Measurements from ENCODE around the gene PRRC2C.

GRCh38 chr1:171486048-171486519 is 754 bp downstream of the PRRC2C start:
- TF ChIP-seq, protein P1, sequence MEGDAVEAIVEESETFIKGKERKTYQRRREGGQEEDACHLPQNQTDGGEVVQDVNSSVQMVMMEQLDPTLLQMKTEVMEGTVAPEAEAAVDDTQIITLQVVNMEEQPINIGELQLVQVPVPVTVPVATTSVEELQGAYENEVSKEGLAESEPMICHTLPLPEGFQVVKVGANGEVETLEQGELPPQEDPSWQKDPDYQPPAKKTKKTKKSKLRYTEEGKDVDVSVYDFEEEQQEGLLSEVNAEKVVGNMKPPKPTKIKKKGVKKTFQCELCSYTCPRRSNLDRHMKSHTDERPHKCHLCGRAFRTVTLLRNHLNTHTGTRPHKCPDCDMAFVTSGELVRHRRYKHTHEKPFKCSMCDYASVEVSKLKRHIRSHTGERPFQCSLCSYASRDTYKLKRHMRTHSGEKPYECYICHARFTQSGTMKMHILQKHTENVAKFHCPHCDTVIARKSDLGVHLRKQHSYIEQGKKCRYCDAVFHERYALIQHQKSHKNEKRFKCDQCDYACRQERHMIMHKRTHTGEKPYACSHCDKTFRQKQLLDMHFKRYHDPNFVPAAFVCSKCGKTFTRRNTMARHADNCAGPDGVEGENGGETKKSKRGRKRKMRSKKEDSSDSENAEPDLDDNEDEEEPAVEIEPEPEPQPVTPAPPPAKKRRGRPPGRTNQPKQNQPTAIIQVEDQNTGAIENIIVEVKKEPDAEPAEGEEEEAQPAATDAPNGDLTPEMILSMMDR (conservative IDR thresholded peaks at IDR 0.05; ENCODE audit: low read depth in 2 of 2), result no peak
- TF ChIP-seq EZH2 (IDR thresholded peaks at IDR 0.05; ENCODE audit: low read depth, unreplicated experiment), result no peak
- no peak for TF ChIP-seq POLR2AphosphoS5 (IDR thresholded peaks at IDR 0.05; ENCODE audit: low read depth)
- TF ChIP-seq CREB1 (CRISPR knock-in tag; IDR thresholded peaks at IDR 0.05; ENCODE audit: low read depth), result no peak
- TF ChIP-seq ZNF331 (CRISPR knock-in tag; IDR thresholded peaks at IDR 0.05; ENCODE audit: low read depth), result no peak
- no peak for TF ChIP-seq STAT1 (IDR thresholded peaks at IDR 0.05; ENCODE audit: unreplicated experiment)
- TF ChIP-seq EZH2phosphoT487 (IDR thresholded peaks at IDR 0.05; ENCODE audit: unreplicated experiment), result no peak
- TF ChIP-seq JUNB (IDR thresholded peaks at IDR 0.05; ENCODE audit: unreplicated experiment), result no peak
